Type B pancreatic cell (in vitro differentiated cells): ENCODE data around the gene TCF12. TPM values are rescaled to one million over a fixed set of nuclear protein-coding genes. Genes with fewer than 3 reads are reported as not detected.

Experiments
- DNase-seq: peaks from one replicate; pipeline ENCODE4 v3.0.0; 2021; ENCODE audit warnings: mixed read lengths; ENCODE audit not compliant: unreplicated experiment; ENCODE audit errors: extremely low spot score
- H3K27ac Mint-ChIP-seq: 2 replicates; pipeline ENCODE4 v1.8.0; 2021; ENCODE audit warnings: mild to moderate bottlenecking, mixed read lengths
- H3K27me3 Mint-ChIP-seq: 2 replicates; pipeline ENCODE4 v1.8.0; 2021; ENCODE audit warnings: mixed read lengths
- H3K36me3 Mint-ChIP-seq: 2 replicates; pipeline ENCODE4 v1.8.0; 2021; ENCODE audit warnings: mixed read lengths
- H3K4me1 Mint-ChIP-seq: one replicate; pipeline ENCODE4 v1.8.0; 2021; ENCODE audit warnings: mixed read lengths; ENCODE audit not compliant: unreplicated experiment
- H3K4me3 Mint-ChIP-seq: 2 replicates; pipeline ENCODE4 v1.8.0; 2021; ENCODE audit warnings: mild to moderate bottlenecking, mixed read lengths
- H3K9me3 Mint-ChIP-seq: 2 replicates; pipeline ENCODE4 v1.8.0; 2021; ENCODE audit warnings: mixed read lengths
- CTCF ChIP-seq: fragments of 200-600 bp; sonication (generic); conservative IDR thresholded peaks from 2 replicates; pipeline ENCODE4 v1.5.0; 2021; ENCODE audit warnings: antibody characterized with exemption, mild to moderate bottlenecking
- total RNA-seq: library from RNA; stranded (reverse); gene quantifications from 2 replicates; pipeline ENCODE4 v1.2.1, GENCODE V29; 2021; ENCODE audit warnings: low replicate concordance

The TCF12 gene
- total RNA-seq, 1 donor from 2014 or later: 153 TPM

GRCh38 chr15:57282686-57283085 lies 364.2 kb downstream of the TCF12 start:
- Mint-ChIP-seq H3K27ac (no peak overlapping the region), H3K36me3 (peaks cover 66% of the 10 kb centered on the region), H3K4me1 (no peaks in the 10 kb centered on the region), H3K9me3 (no peaks in the 10 kb centered on the region), H3K27me3 (no peaks in the 10 kb centered on the region), H3K4me3 (no peak overlapping the region)
- DNase-seq: no peak
- TF ChIP-seq CTCF: no peak

GRCh38 chr15:57283774-57284503 lies 365.5 kb downstream of the TCF12 start:
- H3K27me3 Mint-ChIP-seq: no peaks in the 10 kb centered on the region
- TF ChIP-seq CTCF: no peak
- no peak overlapping the region for H3K4me3 Mint-ChIP-seq
- no peaks in the 10 kb centered on the region for H3K9me3 Mint-ChIP-seq
- no peaks in the 10 kb centered on the region for H3K4me1 Mint-ChIP-seq
- no peak for DNase-seq
- H3K36me3 Mint-ChIP-seq: peaks cover 65% of the 10 kb centered on the region
- no peak overlapping the region for H3K27ac Mint-ChIP-seq

GRCh38 chr15:57284535-57284934 lies 366.1 kb downstream of the TCF12 start:
- no peak for TF ChIP-seq CTCF
- H3K27ac Mint-ChIP-seq: no peak overlapping the region
- H3K36me3 Mint-ChIP-seq: peaks cover 62% of the 10 kb centered on the region

GRCh38 chr15:57285386-57285785 lies 366.9 kb downstream of the TCF12 start:
- no peak for TF ChIP-seq CTCF
- Mint-ChIP-seq H3K27me3 (no peaks in the 10 kb centered on the region), H3K4me1 (no peaks in the 10 kb centered on the region), H3K4me3 (no peak overlapping the region), H3K27ac (no peak overlapping the region), H3K36me3 (peaks cover 65% of the 10 kb centered on the region), H3K9me3 (no peaks in the 10 kb centered on the region)
- no peak for DNase-seq

More at GRCh38 chr15:57284535-57284934, 366.1 kb downstream of the TCF12 start:
- Mint-ChIP-seq H3K4me3 (no peak overlapping the region), H3K27me3 (no peaks in the 10 kb centered on the region), H3K4me1 (no peaks in the 10 kb centered on the region), H3K9me3 (no peaks in the 10 kb centered on the region)
- DNase-seq: no peak

GRCh38 chr15:57286446-57287122 lies 368.1 kb downstream of the TCF12 start:
- Mint-ChIP-seq H3K9me3 (no peaks in the 10 kb centered on the region), H3K4me3 (no peak overlapping the region), H3K27me3 (no peaks in the 10 kb centered on the region), H3K27ac (no peak overlapping the region), H3K4me1 (no peaks in the 10 kb centered on the region), H3K36me3 (peaks cover 65% of the 10 kb centered on the region)
- no peak for TF ChIP-seq CTCF
- DNase-seq: no peak
